GM12892 (cell line): Measurements from ENCODE around the gene CORO1C.

Source experiments
- DNase-seq: peaks from one replicate; pipeline ENCODE4 v3.0.0; 2011; ENCODE audit not compliant: insufficient read length
- FAIRE-seq: peaks from 2 replicates; lab custom pipeline; 2011; peaks lifted over from hg19 to GRCh38; lab: Jason Lieb, UNC
- POLR2A ChIP-seq: IDR thresholded peaks from 2 replicates; pipeline ENCODE4 v1.6.1; 2011; ENCODE audit warnings: low read depth, low read length, control low read depth
- POLR2AphosphoS5 ChIP-seq: IDR thresholded peaks from 2 replicates; pipeline ENCODE4 v1.6.1; 2011; ENCODE audit warnings: low read depth, low read length, control low read depth
- TAF1 ChIP-seq: IDR thresholded peaks from 2 replicates; pipeline ENCODE4 v1.6.1; 2011; ENCODE audit warnings: low read depth, mild to moderate bottlenecking, control low read depth, low read length, borderline replicate concordance

CORO1C gene

GRCh38 chr12:108647585-108648287 lies 83.6 kb downstream of the CORO1C start:
- no peak for FAIRE-seq
- TF ChIP-seq POLR2A (no peak), TAF1 (no peak), POLR2AphosphoS5 (no peak)

GRCh38 chr12:108646600-108647579 lies 84.4 kb downstream of the CORO1C start:
- DNase-seq (no peak), FAIRE-seq (no peak)
- no peak for TF ChIP-seq POLR2AphosphoS5
- no peak for TF ChIP-seq POLR2A
- TF ChIP-seq TAF1: no peak

More at GRCh38 chr12:108647585-108648287, 83.6 kb downstream of the CORO1C start:
- no peak for DNase-seq

- no peak for DNase-seq
- FAIRE-seq: no peak
- no peak for TF ChIP-seq TAF1
- 0 out of 2 replicates have a peak, but pooled peaks have one; percentile 24 for TF ChIP-seq POLR2AphosphoS5
- no peak for TF ChIP-seq POLR2A
Observed at GRCh38 chr12:108645686-108646599, 85.4 kb downstream of the CORO1C start.

GRCh38 chr12:108644811-108645120 lies 86.6 kb downstream of the CORO1C start:
- DNase-seq (no peak), FAIRE-seq (no peak)
- TF ChIP-seq POLR2A (no peak), POLR2AphosphoS5 (no peak), TAF1 (no peak)

DNA sequence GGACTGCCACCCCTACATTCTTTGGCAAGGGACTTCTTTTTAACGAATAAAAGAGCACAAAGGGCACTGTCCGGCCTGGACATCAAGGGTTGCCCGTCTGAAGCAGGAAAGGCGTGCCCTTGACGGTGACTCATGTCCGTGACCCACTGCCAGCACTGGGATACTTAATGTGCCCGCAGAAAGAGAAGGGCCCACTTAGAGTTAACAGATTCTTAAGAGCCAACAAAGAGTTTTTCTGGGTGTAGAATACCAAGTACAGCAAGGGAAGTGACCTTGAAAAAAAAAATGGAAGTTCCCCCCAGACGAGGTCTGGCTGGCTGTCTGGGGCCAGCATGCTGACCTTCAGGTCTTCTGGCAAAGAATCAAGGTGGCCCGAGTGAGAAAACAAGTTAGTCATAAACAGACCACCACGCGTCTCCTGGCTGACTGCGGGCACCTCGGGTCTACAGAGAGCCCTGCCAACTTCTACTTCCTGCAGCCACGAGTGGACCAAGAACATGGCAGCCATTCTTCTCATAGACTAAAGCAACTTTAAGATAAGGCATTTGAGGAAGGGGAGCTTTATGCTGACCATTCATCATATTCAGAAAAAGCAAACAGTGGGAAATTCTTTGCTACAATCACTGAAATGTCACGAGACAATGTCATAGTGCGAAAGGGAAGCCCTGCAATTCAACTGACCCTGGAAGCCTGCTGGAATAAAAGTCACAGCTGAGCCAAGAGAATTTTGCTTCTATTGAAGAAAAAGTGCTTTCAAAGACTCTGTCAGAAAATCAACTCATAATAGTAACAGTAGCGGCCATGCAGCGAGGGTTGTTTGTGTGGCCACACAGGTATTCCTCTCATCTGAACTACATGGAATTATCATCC lies 87.1 kb downstream of the CORO1C start:
- FAIRE-seq (no peak), DNase-seq (no peak)
- TF ChIP-seq POLR2A (no peak), POLR2AphosphoS5 (no peak), TAF1 (no peak)

GRCh38 chr12:108642899-108643654 lies 88.2 kb downstream of the CORO1C start:
- FAIRE-seq (no peak), DNase-seq (no peak)
- TF ChIP-seq POLR2AphosphoS5 (no peak), POLR2A (no peak), TAF1 (no peak)

- FAIRE-seq: no peak
- DNase-seq: no peak
- TF ChIP-seq TAF1 (no peak), POLR2A (no peak), POLR2AphosphoS5 (no peak)
Observed at GRCh38 chr12:108642269-108642870, 88.9 kb downstream of the CORO1C start.

DNA sequence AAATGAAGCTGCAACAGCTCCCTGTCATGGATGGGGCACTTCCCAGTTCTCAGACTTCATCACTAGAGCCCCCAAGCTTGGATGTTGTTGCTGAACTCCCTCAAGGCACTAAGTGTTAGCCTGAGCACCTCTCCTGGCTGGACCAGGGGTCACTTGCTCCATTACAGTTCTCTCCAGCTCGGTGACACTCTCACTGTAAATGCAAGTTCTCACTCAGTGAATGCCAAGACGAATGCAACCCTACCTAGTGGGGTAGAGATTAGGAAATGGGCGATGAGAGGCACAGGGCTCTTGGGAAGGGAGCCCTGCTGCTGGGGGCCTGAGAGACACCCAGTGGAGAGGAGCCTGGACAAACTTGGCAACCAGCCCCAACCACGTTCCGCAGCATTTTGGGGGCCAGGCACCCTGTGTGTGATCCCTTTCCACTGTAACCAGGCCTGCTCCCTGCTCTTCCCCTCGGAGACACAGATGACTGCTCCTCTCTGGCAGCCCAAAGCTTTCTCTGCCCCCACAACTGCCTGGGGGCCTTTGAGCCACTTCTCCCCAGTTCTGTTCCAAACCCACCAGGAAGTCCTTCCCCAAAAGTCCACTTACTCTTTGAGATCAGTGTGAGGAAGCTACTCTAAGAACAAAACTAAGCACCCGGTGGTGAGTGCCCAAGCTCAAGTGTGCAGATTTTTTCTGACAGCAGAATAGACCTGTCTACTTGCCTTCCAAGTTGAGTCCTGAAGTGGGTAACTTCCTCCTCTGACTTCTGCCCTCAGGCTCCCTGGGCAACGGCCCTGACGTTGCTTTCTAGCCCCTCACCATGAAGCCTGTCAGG lies 89.7 kb downstream of the CORO1C start:
- DNase-seq (no peak), FAIRE-seq (no peak)
- 0 out of 2 replicates have a peak, but pooled peaks have one; percentile 18 for TF ChIP-seq POLR2A
- no peak for TF ChIP-seq TAF1
- peak; percentile 5; the same call in 1 of the 2 replicates for TF ChIP-seq POLR2AphosphoS5
